Stimulated activated CD8-positive, alpha-beta memory T cell treated with anti-CD3 and anti-CD28 coated beads, Interleukin-15, amount 100 ng/mL, for 24 hours (primary cell): ENCODE results near the gene HOXD4.

ENCODE experiments used
- DNase-seq: peaks from one replicate; pipeline ENCODE4 v3.0.0-alpha.2; 2020; ENCODE audit warnings: low read depth

HOXD4 gene

DNA sequence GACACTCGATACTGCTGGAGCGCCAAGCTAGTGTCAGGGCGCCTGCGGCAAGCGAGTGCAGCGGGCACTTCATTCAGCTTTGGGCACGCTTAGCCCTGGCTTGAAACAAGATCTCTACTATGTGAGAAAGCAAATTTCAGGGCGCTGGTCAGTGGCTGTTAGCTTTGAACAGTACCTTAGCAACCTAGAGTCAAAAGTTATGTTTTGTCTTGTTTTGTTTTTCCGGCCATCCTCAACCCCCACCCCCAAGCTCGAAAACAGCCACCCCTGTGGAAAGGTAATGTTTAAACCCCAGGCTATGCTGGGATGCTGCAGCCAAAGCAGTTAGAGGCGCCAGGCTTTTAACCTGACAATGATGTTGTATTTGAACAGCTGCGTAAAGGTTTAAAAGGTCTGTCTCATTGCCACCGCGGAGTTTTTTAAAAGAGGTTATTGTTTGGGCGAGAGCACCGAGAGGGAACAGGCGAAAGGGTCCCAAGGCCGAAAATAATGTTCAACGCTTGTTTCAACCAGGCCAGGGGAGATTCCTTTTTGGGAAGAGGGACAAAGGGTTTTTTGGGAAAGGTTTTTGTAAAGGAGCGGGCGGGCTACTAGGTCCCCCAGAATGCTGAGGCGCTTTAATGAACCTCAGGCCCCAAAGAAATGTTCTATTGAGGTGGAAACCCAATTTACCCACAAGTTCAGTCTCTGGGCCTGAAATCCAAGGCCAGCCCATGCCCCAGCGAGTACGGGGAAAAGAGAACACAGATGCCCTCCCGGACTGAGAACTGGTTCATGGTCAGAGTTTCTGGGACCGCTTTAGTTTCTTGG is 37.0 kb upstream of the HOXD4 start:
- no peak for DNase-seq

DNA sequence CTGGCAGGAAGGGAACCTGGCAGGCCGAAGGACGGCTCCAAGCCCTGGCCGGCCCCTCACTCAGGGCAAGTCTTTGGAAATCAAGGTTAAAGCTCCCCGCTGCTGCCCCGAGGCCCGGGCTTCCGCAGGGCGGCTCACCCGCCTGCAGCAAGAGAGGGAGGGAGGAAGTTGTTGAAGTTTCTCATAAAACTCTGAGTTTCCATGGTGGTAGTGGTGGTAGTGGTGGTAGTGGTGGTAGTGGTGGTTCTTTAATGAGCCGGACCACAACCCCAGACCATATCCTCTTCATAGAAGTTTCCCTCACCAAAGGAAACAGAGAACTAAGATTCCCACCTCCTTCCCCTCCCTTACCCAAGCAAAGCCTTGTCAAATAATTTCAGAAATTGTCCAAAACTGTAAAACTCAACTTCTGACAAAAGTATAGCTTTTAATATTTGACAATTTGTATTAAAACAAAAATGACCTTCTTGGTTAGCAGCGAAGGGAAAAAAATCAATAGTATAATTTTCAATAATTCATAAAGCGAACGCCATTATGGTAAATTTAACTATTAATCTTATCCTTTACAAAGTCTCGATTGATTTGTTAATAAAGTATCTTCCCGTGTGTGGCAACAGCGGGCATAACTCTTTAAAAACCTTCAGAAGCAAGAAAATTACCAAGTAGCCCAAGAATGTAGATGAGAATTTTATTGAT is 36.3 kb upstream of the HOXD4 start:
- DNase-seq, result no peak

DNA sequence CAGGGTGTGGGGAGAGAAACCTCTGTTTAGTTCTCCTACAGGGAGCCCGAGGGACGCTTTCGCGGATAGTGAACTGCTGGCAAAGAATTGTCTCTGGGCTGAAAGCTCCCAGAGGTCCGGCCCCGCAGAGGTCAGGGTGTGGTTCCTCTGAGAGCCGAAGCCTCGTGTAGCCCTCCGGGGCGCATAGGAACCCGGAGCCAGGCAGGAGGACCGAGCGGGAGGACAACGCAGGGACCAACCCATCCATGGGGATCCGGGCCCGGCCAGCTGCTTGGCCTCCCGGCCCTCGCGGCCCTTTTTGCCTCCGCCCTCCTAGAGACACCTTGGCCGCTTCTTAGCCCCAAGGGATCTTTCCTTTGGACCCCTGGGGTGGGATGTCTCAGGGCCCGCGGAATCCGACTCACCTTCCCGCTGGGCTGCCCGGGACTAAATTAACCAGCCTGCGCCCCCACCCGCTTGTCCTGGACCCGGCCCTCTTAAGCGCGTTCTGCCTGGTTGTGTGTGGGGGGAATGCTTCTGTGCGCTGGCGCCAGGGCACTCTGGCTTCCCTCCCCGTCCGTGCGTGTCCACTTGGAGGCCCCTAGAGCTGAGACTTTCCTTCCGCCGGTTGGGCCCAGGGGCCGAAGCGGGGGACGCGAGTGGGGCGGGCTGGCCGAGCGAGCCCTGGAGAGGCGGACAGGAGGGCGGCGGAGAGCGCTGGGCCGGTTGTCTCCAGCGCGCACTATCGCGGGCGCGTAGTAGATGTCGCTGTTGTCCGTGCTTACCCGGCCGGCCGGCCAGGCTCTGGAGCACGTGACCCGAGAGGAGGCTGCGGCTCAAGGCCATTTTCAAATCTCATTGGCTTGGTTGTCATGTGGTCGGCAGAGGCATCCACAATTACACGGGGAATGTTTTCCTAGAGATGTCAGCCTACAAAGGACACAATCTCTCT is 35.2 kb upstream of the HOXD4 start, which contains the start of gene HOXD10:
Gene HOXD10 (plus strand): TSS at position 896 of the 931 bp plus-strand sequence. CDS start 56 bp downstream, outside the sequence.
- no peak for DNase-seq

DNA sequence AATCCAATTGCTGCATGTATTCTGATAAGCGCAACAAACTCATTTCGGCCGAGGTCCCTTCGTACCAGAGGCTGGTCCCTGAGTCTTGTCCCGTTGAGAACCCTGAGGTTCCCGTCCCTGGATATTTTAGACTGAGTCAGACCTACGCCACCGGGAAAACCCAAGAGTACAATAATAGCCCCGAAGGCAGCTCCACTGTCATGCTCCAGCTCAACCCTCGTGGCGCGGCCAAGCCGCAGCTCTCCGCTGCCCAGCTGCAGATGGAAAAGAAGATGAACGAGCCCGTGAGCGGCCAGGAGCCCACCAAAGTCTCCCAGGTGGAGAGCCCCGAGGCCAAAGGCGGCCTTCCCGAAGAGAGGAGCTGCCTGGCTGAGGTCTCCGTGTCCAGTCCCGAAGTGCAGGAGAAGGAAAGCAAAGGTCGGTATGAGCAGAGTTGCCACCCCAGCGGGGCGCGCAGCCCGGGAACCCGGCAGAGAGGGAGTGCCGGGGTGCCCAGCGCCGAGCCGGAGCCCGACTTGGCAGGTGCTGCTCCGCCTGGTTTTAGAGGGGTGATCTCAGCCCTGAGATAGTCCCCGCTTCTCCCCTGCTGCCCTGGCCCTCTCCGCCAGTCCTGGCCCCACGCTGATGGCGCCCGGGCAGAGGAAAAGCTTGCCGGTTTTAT is 34.1 kb upstream of the HOXD4 start:
- no peak for DNase-seq

DNA sequence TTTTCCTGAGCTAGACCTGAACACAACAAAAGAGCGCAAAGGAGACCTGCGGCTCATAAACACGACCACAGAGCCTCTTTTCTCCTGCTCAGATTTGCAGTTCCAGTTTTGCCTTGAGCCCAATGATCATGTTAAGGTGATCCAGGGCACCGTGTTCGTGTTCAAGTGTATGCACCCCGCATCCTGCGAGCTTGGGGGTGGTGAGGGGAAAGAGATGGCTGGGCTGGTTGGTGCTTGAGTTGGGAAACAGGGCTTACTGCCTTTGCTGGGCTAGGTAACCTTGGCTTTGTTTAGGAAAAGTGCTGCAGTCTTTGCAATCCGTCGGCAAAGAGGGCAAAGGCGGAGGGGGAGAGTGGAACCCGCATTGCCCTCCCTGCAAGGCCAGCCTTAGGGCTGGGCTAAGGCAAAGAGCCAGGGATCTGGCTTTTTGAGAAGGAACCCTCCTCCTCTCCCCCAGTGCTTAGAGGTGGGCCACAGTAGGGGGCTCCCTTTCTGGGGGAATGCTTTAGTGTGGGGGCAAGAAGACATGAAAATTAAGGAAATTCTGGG is 33.5 kb upstream of the HOXD4 start:
- no peak for DNase-seq

DNA sequence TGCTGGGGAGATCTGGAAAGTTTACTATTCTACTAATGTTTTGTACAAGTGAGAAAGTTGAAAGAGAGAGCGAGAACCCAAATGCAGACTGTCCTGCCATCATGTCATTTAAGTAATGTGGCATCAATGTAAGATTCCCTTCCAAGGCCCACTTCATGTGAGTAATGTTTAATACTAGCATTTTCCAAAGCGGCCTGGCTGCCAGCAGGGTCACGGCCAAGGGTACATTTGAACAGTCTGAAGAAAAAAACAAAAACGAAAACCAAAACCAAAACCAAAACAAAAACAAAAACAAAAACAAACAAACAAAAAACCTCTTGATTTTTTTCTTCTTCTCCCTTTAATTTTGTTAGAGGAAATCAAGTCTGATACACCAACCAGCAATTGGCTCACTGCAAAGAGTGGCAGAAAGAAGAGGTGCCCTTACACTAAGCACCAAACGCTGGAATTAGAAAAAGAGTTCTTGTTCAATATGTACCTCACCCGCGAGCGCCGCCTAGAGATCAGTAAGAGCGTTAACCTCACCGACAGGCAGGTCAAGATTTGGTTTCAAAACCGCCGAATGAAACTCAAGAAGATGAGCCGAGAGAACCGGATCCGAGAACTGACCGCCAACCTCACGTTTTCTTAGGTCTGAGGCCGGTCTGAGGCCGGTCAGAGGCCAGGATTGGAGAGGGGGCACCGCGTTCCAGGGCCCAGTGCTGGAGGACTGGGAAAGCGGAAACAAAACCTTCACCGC is 32.6 kb upstream of the HOXD4 start:
- no peak for DNase-seq

DNA sequence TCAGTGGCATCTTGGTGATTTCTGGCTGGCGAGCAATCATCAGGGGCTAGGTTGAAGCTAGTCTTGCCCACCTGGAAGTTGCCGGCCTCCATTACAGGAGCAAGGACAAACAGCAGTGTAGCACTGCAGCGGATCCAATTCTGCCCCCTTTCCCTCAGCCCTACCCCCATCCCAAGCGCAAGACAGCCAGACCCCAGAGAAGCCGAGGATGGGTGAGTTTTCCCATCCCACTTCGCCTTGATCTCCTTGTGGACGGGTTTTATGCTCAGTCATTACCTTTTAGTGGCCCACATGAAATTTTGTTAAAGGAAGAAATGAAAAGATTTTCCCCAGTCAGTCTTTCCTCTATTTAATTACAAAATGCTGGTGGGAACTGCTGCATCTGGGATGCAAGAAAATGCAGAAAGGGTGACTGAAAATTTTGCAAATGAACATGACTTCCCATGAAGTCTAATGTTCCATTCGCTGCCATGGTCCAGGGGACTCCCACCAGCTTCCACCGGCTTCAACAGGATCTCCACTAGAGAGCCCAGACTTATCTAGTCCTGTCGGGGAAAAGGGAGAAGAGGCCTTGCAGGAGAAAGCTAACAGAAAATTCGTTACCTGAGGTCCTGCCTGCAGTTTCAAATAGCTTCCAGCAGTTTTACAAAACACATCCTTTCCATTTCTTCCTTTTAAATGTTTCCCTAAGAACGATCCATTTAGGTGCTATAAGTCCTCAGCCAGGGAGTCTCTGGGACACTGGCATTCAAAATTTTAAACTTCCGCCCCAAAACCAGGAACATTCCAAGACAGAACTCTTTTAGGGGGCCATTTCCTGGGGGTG is 30.8 kb upstream of the HOXD4 start:
- DNase-seq, result no peak

DNA sequence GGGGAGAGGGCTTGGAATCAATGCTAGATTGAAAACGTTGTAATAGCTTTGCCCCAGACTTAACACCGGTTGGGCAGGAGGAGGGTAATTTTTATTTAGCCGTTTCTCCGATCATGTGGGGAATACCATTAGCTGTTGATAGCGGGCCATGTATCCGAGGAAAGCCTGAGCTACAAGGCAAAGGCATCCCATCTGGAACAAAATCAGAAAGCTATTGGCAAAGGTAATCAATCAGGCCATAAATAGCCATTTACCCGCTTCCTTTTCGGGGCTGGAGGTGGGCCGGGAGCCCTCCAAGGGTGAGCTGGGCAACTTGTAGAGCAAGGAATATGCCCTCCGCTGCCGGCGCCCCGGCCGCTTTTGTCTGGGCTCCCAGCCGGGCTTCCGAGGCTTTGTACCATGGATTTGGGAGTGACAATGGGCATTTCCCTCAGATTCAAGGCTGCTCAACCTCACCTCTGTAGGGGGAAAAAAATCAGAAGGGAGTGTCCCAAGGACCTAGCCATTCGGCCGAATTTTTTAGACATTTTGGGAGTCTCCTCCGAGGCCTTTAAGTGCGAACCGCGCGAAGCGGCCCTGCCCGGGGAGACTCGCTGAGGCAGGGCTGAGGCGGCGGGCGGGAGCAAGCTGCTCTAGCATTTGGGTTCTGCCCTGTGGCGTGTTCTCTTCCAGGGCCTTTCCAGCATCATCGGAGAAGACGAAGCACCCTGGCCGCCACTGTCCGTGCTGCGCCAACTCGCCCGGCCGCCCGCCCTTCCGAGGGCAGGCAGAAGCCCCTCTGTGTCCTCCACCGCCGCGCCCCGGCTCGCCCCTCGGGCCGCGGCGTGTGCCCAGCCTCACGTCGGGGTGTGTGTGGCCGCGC is 29.9 kb upstream of the HOXD4 start:
- no peak for DNase-seq

DNA sequence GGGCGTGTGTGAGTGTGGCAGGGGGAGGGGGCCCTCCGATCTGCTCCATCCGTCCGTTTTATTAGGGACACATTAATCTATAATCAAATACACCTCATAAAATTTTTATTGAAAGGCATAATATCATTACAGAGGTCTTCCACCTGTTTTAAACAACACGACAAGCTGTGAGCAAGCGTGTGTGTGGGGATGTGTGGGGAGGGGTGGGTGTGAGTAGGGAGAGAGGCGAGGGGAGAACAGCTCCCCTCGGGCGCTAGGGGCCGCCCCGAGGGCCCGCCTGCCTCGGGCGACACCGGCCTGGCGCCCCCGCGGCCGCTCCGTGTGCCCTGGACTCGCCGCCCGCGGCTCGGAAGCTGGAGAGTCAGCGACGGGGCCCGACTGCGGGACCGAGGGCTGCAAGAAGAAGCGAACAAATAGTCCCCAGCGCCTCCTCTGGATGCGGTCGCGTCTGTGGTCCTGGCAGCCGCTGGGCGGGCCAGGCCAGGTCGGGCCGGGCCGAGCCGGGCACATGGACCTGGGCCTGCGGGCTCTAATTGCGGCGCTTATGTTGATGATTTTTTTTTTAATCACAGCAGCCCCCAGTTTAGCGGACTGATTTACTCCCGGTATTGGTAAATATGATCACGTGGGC is 29.2 kb upstream of the HOXD4 start:
- no peak for DNase-seq

DNA sequence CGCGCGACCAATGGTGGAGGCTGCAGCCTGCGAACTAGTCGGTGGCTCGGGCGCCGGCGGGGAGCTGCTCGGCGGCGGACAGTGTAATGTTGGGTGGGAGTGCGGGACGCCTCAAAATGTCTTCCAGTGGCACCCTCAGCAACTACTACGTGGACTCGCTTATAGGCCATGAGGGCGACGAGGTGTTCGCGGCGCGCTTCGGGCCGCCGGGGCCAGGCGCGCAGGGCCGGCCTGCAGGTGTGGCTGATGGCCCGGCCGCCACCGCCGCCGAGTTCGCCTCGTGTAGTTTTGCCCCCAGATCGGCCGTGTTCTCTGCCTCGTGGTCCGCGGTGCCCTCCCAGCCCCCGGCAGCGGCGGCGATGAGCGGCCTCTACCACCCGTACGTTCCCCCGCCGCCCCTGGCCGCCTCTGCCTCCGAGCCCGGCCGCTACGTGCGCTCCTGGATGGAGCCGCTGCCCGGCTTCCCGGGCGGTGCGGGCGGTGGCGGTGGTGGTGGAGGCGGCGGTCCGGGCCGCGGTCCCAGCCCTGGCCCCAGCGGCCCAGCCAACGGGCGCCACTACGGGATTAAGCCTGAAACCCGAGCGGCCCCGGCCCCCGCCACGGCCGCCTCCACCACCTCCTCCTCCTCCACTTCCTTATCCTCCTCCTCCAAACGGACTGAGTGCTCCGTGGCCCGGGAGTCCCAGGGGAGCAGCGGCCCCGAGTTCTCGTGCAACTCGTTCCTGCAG is 28.5 kb upstream of the HOXD4 start, which contains the start of gene HOXD9:
Gene HOXD9 (plus strand): TSS at position 37 of the 728 bp plus-strand sequence. CDS start 50 bp downstream, at position 87.
- no peak for DNase-seq

DNA sequence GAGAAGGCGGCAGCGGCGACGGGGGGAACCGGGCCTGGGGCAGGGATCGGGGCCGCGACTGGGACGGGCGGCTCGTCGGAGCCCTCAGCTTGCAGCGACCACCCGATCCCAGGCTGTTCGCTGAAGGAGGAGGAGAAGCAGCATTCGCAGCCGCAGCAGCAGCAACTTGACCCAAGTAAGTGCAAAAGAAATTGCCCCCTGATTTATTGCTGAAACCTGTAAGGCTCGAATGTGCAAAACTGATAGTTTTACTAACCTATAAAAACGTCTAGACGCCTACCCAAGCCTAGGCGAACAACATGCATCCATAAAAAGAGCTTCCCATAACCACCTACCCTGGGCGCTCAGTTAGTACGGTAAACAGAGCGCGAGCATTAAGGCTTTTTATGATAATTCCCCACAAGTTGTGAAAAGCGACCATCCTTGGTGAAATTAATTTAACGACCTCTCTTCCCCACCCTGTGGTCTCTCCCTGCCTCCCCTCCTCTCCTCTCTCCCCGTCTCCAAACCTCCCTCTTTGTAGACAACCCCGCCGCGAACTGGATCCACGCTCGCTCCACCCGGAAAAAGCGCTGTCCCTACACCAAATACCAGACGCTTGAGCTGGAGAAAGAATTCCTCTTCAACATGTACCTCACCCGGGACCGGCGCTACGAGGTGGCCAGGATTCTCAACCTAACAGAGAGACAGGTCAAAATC is 27.8 kb upstream of the HOXD4 start:
- DNase-seq, result no peak

DNA sequence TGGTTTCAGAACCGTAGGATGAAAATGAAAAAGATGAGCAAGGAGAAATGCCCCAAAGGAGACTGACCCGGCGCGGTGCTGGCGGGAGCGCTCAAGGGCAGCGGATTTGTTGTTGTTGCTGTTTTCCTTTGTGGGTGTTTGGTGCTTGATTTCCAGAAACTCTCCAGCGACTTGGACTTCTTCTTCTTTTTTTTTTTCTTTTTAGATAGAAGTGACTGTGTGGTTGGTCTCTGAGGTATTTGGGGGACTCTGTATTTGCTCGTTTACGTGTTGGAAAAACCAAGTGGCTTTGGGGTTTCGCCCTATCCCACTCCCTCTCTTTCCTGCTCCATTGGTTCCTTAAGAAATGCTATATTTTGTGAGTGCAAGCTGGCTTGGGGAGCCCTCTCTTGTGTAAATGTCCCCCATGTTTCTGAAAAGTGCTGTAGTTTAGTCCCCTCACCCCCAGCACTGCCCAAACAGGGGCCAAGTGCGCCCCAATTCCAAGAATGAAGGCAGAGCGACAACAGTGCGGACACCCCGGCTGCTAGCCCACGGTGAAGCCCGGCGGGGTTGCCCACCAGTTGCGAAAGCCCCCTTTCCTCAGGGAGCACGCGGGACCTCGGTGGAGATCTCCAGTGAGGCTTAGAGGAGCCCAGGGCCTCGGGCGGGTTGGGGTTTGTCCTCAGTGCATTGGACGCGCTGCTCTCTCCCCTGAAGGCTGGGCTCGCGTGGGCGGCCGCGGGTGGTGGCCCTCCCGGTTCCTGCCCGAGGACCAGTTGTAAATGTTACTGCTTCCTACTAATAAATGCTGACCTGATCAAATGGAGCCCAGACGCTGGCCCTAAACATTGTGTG is 27.0 kb upstream of the HOXD4 start:
- DNase-seq, result no peak

DNA sequence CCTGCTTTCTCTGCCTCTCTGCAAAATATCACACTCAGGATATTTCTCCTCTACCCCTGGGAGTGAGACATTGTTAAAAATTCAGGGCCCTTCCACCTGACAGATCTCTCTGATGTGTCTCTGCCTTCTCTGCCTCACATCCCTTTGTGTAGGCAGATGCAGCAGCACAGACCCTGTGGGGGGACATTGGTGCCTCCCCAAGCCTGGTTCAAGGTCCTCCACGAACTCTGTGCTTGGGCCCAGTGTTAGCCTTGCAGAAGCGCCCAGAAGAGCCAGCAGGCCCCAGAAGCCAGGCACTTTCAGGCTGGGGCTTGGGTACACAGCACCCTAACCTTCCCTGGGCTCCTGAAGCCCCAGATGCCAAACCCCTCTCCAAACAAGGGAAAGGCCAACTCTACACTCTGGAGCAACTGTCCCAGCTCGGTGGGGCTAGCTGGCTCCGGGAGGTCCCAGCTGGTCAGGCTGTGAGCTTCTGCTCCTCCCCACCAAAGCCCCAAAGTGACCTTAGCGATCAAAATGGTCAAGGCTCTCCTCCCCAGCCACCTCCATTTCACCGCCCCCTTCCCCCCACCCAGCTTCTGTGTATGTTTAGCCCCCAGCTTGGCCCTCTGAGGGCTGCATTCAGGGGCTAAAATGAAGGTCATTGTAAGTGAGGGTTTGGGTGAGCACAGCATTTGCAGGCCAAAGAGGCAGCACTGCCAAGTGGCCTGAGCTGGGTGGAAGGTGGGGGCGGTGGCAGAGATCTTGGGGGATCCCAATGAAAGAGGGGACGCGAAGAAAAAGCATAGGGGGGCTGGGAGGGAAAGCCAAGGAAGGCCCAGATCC is 26.2 kb upstream of the HOXD4 start:
- no peak for DNase-seq

DNA sequence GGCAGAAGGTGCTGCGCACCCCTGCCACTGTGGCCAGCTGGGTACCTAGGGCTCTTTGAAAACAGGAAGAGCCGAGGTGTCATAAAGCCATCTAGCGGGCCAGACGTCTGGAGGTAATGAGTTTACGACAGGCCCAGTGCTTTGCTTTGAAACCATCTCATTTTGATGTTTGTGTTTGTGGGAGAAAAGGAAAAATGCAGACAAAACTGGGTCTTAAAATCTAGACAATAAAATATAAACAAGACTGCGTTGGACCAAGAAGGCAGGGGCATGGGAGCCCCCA is 25.6 kb upstream of the HOXD4 start:
- DNase-seq, result no peak
